ENCODE data around the gene ATP5ME. TPM values are rescaled to one million over a fixed set of nuclear protein-coding genes. Genes with fewer than 3 reads are reported as not detected.

Gene ATP5ME
- total RNA-seq, 1 donor from 2014 or later = 278 TPM

DNA sequence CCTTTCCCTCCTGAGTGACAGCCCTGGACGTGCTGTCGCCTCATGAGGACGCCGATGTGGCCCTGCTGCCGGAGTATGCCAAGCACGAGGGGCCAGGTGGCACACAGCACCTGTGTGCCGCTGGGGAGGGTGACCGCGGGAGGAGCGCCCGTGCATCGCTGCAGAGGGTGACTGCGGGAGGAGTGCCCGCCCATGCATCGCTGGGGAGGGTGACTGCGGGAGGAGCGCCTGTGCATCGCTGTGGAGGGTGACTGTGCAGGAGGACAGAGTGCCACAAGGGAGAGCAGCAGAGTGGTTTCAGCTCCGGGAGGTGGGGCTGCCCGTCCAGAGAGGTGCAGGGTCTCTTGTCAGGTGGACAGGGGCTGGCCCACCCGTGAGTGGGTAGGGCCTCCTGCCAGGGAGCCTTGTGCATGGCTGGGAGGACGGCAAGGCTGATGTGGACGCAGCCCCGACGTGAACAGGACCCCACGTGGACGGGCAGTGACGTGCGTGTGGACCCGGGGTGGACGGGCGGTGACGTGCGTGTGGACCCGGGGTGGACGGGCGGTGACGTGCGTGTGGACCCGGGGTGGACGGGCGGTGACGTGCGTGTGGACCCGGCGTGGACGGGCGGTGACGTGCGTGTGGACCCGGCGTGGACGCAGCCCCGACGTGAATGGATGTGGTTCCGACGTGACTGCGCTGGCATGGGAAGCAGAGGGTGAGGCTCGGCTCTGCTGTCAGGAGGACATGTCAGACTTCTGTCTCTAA lies 46.2 kb upstream of the ATP5ME start:
- H3K27ac Mint-ChIP-seq (ENCODE audit: unreplicated experiment) = no peak overlapping the region
- H3K27me3 Mint-ChIP-seq (ENCODE audit: low read depth) = no peaks in the 10 kb centered on the region
- H3K4me3 Mint-ChIP-seq = peak overlapping the region; percentile 19
- TF ChIP-seq CTCF (conservative IDR thresholded peaks at IDR 0.05) = no peak
- no peak for DNase-seq (ENCODE audit: low read depth, low spot score)
- peaks cover 7% of the 10 kb centered on the region for H3K36me3 Mint-ChIP-seq (ENCODE audit: low read depth)
- peaks cover 6% of the 10 kb centered on the region for H3K4me1 Mint-ChIP-seq
- H3K9me3 Mint-ChIP-seq = no peaks in the 10 kb centered on the region

GRCh38 chr4:718460-718859 lies 44.4 kb upstream of the ATP5ME start:
- peaks cover 6% of the 10 kb centered on the region for H3K4me1 Mint-ChIP-seq
- peaks cover 9% of the 10 kb centered on the region for H3K36me3 Mint-ChIP-seq (ENCODE audit: low read depth)
- H3K27ac Mint-ChIP-seq (ENCODE audit: unreplicated experiment) = no peak overlapping the region
- H3K27me3 Mint-ChIP-seq (ENCODE audit: low read depth) = no peaks in the 10 kb centered on the region
- no peak overlapping the region for H3K4me3 Mint-ChIP-seq
- no peak for DNase-seq (ENCODE audit: low read depth, low spot score)
- TF ChIP-seq CTCF (conservative IDR thresholded peaks at IDR 0.05) = no peak
- H3K9me3 Mint-ChIP-seq = no peaks in the 10 kb centered on the region

DNA sequence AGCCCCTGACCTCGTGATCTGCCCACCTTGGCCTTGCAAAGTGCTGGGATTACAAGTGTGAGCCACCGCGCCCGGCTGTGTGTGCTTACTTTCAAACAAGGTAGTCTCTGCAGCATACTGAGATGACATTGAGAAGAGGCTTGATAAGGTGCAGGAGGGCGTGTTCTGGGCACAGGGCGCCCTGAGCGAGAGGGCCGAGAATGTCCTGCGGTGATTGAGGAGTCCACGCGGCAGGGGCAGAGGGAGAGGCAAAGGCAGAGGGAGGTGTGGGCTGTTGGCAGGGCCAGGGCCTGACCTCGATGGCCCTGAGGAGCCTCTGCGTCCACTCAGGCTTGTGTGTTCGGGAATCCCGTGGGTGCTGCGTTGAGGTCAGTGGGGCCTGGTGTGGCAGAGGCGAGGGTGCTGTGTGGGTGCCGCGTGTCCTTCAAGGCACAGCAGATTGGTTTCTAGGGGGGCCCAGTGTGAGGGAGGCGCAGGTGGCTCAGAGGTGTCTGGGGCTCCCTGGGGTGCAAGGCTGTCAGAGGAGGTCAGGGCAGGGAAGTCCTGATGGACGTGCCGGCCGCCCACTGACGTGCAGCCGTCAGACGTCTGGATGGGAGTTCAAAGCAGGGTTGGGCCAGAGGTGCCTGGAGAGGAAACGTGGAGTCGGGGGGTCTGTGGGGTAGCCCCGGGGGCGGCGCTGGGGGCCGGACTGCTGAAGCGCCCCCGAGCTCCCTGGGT lies 43.7 kb upstream of the ATP5ME start:
- peaks cover 6% of the 10 kb centered on the region for H3K4me1 Mint-ChIP-seq
- H3K36me3 Mint-ChIP-seq (ENCODE audit: low read depth) = peaks cover 9% of the 10 kb centered on the region
- H3K4me3 Mint-ChIP-seq = no peak overlapping the region
- peak overlapping the region; percentile 75 for H3K27ac Mint-ChIP-seq (ENCODE audit: unreplicated experiment)
- no peaks in the 10 kb centered on the region for H3K27me3 Mint-ChIP-seq (ENCODE audit: low read depth)
- H3K9me3 Mint-ChIP-seq = no peaks in the 10 kb centered on the region
- DNase-seq (ENCODE audit: low read depth, low spot score) = no peak
- no peak for TF ChIP-seq CTCF (conservative IDR thresholded peaks at IDR 0.05)

DNA sequence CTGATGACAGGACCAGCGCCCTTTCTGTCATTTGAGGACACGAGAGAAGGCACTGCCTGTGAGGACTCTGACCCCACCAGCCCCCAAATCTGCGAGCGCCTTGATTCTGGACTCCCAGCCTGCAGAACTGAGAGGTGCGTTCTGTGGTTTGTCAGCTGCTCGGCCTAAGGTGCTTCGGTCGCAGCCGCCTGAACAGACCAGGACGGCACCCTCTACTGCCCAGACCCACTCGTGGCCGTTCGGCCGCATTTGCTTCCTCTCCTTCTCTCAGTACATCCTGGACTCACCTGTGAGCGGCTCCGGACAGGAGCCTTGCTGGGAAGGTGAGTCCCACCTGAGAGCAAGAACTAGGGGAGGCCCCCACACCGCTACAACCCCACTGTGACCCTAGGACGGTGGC lies 40.0 kb upstream of the ATP5ME start:
- Mint-ChIP-seq H3K4me3 (no peak overlapping the region), H3K36me3 (ENCODE audit: low read depth) (peaks cover 19% of the 10 kb centered on the region), H3K27me3 (ENCODE audit: low read depth) (no peaks in the 10 kb centered on the region), H3K9me3 (peaks cover 2% of the 10 kb centered on the region), H3K4me1 (peaks cover 26% of the 10 kb centered on the region), H3K27ac (ENCODE audit: unreplicated experiment) (no peak overlapping the region)
- TF ChIP-seq CTCF (conservative IDR thresholded peaks at IDR 0.05) = no peak
- DNase-seq (ENCODE audit: low read depth, low spot score) = no peak

GRCh38 chr4:712916-713632 lies 39.0 kb upstream of the ATP5ME start:
- H3K27me3 Mint-ChIP-seq (ENCODE audit: low read depth) = no peaks in the 10 kb centered on the region
- no peak overlapping the region for H3K4me3 Mint-ChIP-seq
- TF ChIP-seq CTCF (conservative IDR thresholded peaks at IDR 0.05) = no peak
- peaks cover 2% of the 10 kb centered on the region for H3K9me3 Mint-ChIP-seq
- H3K4me1 Mint-ChIP-seq = peaks cover 32% of the 10 kb centered on the region
- no peak overlapping the region for H3K27ac Mint-ChIP-seq (ENCODE audit: unreplicated experiment)
- DNase-seq (ENCODE audit: low read depth, low spot score) = no peak
- H3K36me3 Mint-ChIP-seq (ENCODE audit: low read depth) = peaks cover 24% of the 10 kb centered on the region
